Measurements from ENCODE around the gene ABO. TPM values are rescaled to one million over a fixed set of nuclear protein-coding genes. Genes with fewer than 3 reads are reported as not detected.
"Not testable (repeated sequence)": the region's sequence is repeated elsewhere in the genome, so short reads cannot be mapped to it uniquely, and the experiment has no call there.

Gene ABO
- total RNA-seq, 1 experiment from 2014 or later = 0.15 TPM

- no peak for TF ChIP-seq NR2C2 (CRISPR knock-in tag; IDR thresholded peaks at IDR 0.05)
- TF ChIP-seq JAZF1 (CRISPR knock-in tag; IDR thresholded peaks at IDR 0.05) = no peak
Observed at GRCh38 chr9:133210609-133211008, 64.4 kb downstream of the ABO start (continued).

- no peak overlapping the region for H3K27ac Mint-ChIP-seq
- ATAC-seq = no peak
- H3K4me1 Mint-ChIP-seq = no peaks in the 10 kb centered on the region
- CTCF ChIA-PET = no interaction called here
- POLR2A ChIA-PET = no interaction called here
- peaks cover 83% of the 10 kb centered on the region for H3K27me3 Mint-ChIP-seq (ENCODE audit: low read depth)
- TF ChIP-seq GABPB1 (CRISPR knock-in tag; IDR thresholded peaks at IDR 0.05) (no peak), ZNF138 (CRISPR knock-in tag; conservative IDR thresholded peaks at IDR 0.05) (no peak), ZSCAN18 (CRISPR knock-in tag; IDR thresholded peaks at IDR 0.05) (no peak), ZNF416 (CRISPR knock-in tag; IDR thresholded peaks at IDR 0.05) (no peak), STAT6 (CRISPR knock-in tag; conservative IDR thresholded peaks at IDR 0.05; ENCODE audit: low read depth) (no peak), ZNF263 (CRISPR knock-in tag; IDR thresholded peaks at IDR 0.05; ENCODE audit: low read depth) (no peak)
- no peaks in the 10 kb centered on the region for H3K36me3 Mint-ChIP-seq
- H3K4me3 Mint-ChIP-seq = no peak overlapping the region
- DNase-seq (ENCODE audit: low spot score) = no peak
- H3K9me3 Mint-ChIP-seq = peaks cover 12% of the 10 kb centered on the region
Observed at GRCh38 chr9:133210202-133210532, 64.8 kb downstream of the ABO start.

- H3K4me1 Mint-ChIP-seq; H3K27ac Mint-ChIP-seq; H3K36me3 Mint-ChIP-seq; H3K4me3 Mint-ChIP-seq; ATAC-seq; CTCF ChIA-PET; H3K9me3 Mint-ChIP-seq; POLR2A ChIA-PET; DNase-seq (ENCODE audit: low spot score): not testable (repeated sequence)
- H3K27me3 Mint-ChIP-seq (ENCODE audit: low read depth) = peaks cover 83% of the 10 kb centered on the region
Observed at GRCh38 chr9:133209327-133210201, 65.4 kb downstream of the ABO start.

GRCh38 chr9:133208880-133209300, 66.1 kb downstream of the ABO start, which contains the start of gene OBP2B:
Gene OBP2B (minus strand): TSS chr9:133209250. CDS start chr9:133209199, 51 bp downstream.
- H3K4me3 Mint-ChIP-seq; ATAC-seq; CTCF ChIA-PET; H3K36me3 Mint-ChIP-seq; DNase-seq (ENCODE audit: low spot score); POLR2A ChIA-PET; H3K9me3 Mint-ChIP-seq; H3K4me1 Mint-ChIP-seq; H3K27ac Mint-ChIP-seq: not testable (repeated sequence)
- peaks cover 83% of the 10 kb centered on the region for H3K27me3 Mint-ChIP-seq (ENCODE audit: low read depth)

- not testable (repeated sequence) for H3K9me3 Mint-ChIP-seq; DNase-seq (ENCODE audit: low spot score); H3K36me3 Mint-ChIP-seq; H3K27ac Mint-ChIP-seq; H3K4me3 Mint-ChIP-seq; ATAC-seq; H3K4me1 Mint-ChIP-seq
- POLR2A ChIA-PET = interaction anchor here (0.6 kb wide), 1 partner anchor 114 kb away, joined by 9 read pairs; no protein-coding TSS in a partner anchor
- CTCF ChIA-PET = interaction anchor here (1.9 to 2.7 kb wide), 2 partner anchors 20 to 22 kb away, joined by 9 to 14 read pairs; no protein-coding TSS in a partner anchor
- H3K27me3 Mint-ChIP-seq (ENCODE audit: low read depth) = peaks cover 84% of the 10 kb centered on the region
Observed at GRCh38 chr9:133208171-133208879, 66.7 kb downstream of the ABO start.

Measured in WTC11 (cell line).